GM23338 (cell line): ENCODE measurements around the gene PLCD3. TPM values are rescaled to one million over a fixed set of nuclear protein-coding genes. Genes with fewer than 3 reads are reported as not detected.

ENCODE experiments used
- ATAC-seq: fragments of 200-7000 bp; cut with Tn5 transposase; 3 replicates; pipeline ENCODE4 v1.9.1; 2020
- DNase-seq: peaks from one replicate; pipeline ENCODE4 v3.0.0-alpha.2; 2015; ENCODE audit warnings: low spot score
- H2AFZ ChIP-seq: fragments of 200-600 bp; sonication (generic); 2 replicates; pipeline ENCODE4 v1.8.0; 2016; ENCODE audit warnings: antibody characterized with exemption, mild to moderate bottlenecking, moderate library complexity
- H3F3A ChIP-seq: fragments of 200-600 bp; sonication (generic); replicated peaks from 2 replicates; pipeline ENCODE4 v1.8.0; 2017; ENCODE audit warnings: antibody characterized with exemption, mixed run types, low read depth
- H3K27ac ChIP-seq: fragments of 200-600 bp; sonication (generic); 2 replicates; pipeline ENCODE4 v1.6.1; 2016; ENCODE audit warnings: low read depth
- H3K27me3 ChIP-seq: fragments of 200-600 bp; sonication (generic); 2 replicates; pipeline ENCODE4 v1.8.0; 2016; ENCODE audit warnings: mild to moderate bottlenecking, mixed run types, moderate library complexity; ENCODE audit not compliant: insufficient read depth
- H3K36me3 ChIP-seq: fragments of 200-600 bp; sonication (generic); 2 replicates; pipeline ENCODE4 v1.8.0; 2016; ENCODE audit warnings: mild to moderate bottlenecking; ENCODE audit not compliant: insufficient read depth
- H3K4me1 ChIP-seq: fragments of 200-600 bp; sonication (generic); 2 replicates; pipeline ENCODE4 v1.8.0; 2016; ENCODE audit warnings: mild to moderate bottlenecking, moderate library complexity; ENCODE audit not compliant: insufficient read depth
- H3K4me2 ChIP-seq: fragments of 200-600 bp; sonication (generic); 2 replicates; pipeline ENCODE4 v1.7.1; 2017; ENCODE audit warnings: mixed run types
- H3K4me3 ChIP-seq: fragments of 200-600 bp; sonication (generic); 2 replicates; pipeline ENCODE4 v1.6.1; 2016; ENCODE audit warnings: mixed run types
- H3K79me2 ChIP-seq: fragments of 200-600 bp; sonication (generic); replicated peaks from 2 replicates; pipeline ENCODE4 v1.8.0; 2017; ENCODE audit warnings: mild to moderate bottlenecking; ENCODE audit not compliant: insufficient read depth
- H3K9me2 ChIP-seq: fragments of 200-600 bp; sonication (generic); 2 replicates; pipeline ENCODE4 v1.8.0; 2017; ENCODE audit not compliant: insufficient read depth
- H4K20me1 ChIP-seq: fragments of 200-600 bp; sonication (generic); replicated peaks from 2 replicates; pipeline ENCODE4 v1.8.0; 2017; ENCODE audit warnings: mild to moderate bottlenecking; ENCODE audit not compliant: insufficient read depth
- H3K27ac Mint-ChIP-seq: 2 replicates; pipeline ENCODE4 v1.8.0; 2020; ENCODE audit warnings: inconsistent platforms, mild to moderate bottlenecking, moderate library complexity, mixed read lengths
- H3K27me3 Mint-ChIP-seq: 3 replicates; pipeline ENCODE4 v1.8.0; 2022; ENCODE audit warnings: low read depth, mild to moderate bottlenecking, moderate library complexity, mixed read lengths, inconsistent platforms; ENCODE audit not compliant: insufficient read depth, poor library complexity
- H3K36me3 Mint-ChIP-seq: 3 replicates; pipeline ENCODE4 v1.8.0; 2021; ENCODE audit warnings: low read depth, mild to moderate bottlenecking, inconsistent platforms, moderate library complexity, mixed read lengths
- H3K4me1 Mint-ChIP-seq: 3 replicates; pipeline ENCODE4 v1.8.0; 2020; ENCODE audit warnings: mild to moderate bottlenecking, inconsistent platforms, mixed read lengths
- H3K4me3 Mint-ChIP-seq: 3 replicates; pipeline ENCODE4 v1.8.0; 2021; ENCODE audit warnings: moderate library complexity, mild to moderate bottlenecking, inconsistent platforms, mixed read lengths
- H3K9me3 Mint-ChIP-seq: 3 replicates; pipeline ENCODE4 v1.8.0; 2020; ENCODE audit warnings: moderate library complexity, mild to moderate bottlenecking, inconsistent platforms, mixed read lengths
- CREB1 ChIP-seq: fragments of 250-450 bp; sonication (Bioruptor Pico); IDR thresholded peaks from 2 replicates; pipeline ENCODE4 v1.5.0; 2020; ENCODE audit warnings: low read depth, mild to moderate bottlenecking, moderate library complexity
- CTCF ChIP-seq, 2 experiments: fragments of 200-600 bp in 1 of 2; sonication (generic) in 1 of 2; conservative IDR thresholded peaks; 2 replicates each; pipeline versions ENCODE4 v1.5.1 to v1.6.1; 2016 to 2017; ENCODE audit warnings: antibody characterized with exemption in 2 of 2, low read depth in 2 of 2, mild to moderate bottlenecking in 2 of 2, moderate library complexity in 1 of 2
- EZH2 ChIP-seq: fragments of 200-600 bp; sonication (generic); IDR thresholded peaks from one replicate; pipeline ENCODE4 v1.8.0; 2017; ENCODE audit warnings: antibody characterized with exemption, mild to moderate bottlenecking, low read depth; ENCODE audit not compliant: unreplicated experiment
- EZH2phosphoT487 ChIP-seq: fragments of 200-600 bp; sonication (generic); IDR thresholded peaks from one replicate; pipeline ENCODE4 v1.8.1; 2018; ENCODE audit warnings: antibody characterized with exemption; ENCODE audit not compliant: unreplicated experiment
- JUNB ChIP-seq: IDR thresholded peaks from one replicate; pipeline ENCODE4 v1.6.1; 2016; ENCODE audit warnings: antibody characterized with exemption; ENCODE audit not compliant: unreplicated experiment
- NANOG ChIP-seq: IDR thresholded peaks from 2 replicates; pipeline ENCODE4 v1.6.1; 2016; ENCODE audit warnings: antibody characterized with exemption, borderline replicate concordance
- ZNF462 ChIP-seq: fragments of 250-450 bp; sonication (Bioruptor Pico); IDR thresholded peaks from 2 replicates; pipeline ENCODE4 v1.5.0; 2020; ENCODE audit warnings: mild to moderate bottlenecking, moderate library complexity
- polyA plus RNA-seq: library from polyadenylated mRNA; unstranded; fragments of >200 nt; fragmentation: Nextera tagmentation; extraction: Ambion mirVana; gene quantifications from 2 replicates; pipeline ENCODE4 v1.2.1, GENCODE V29; 2016
- total RNA-seq: library from RNA; depleted of rRNA; stranded (reverse); fragments of >200 nt; shearing (Covaris generic); gene quantifications from 2 replicates; pipeline ENCODE4 v1.2.3, GENCODE V29; 2014

PLCD3 gene
- total and polyA plus RNA-seq, 2 experiments from 2014 or later = 3.0 to 32.1 TPM

- ATAC-seq (peak; percentile 9), DNase-seq (peak; percentile 86)
- H3K27me3 ChIP-seq = no peaks in the 10 kb centered on the region
- H3K27me3 Mint-ChIP-seq = peaks cover 28% of the 10 kb centered on the region
- H3K9me3 Mint-ChIP-seq = no peaks in the 10 kb centered on the region
- H3K4me3 Mint-ChIP-seq = peak overlapping the region; percentile 70
- H3K27ac Mint-ChIP-seq = no peak overlapping the region
- H3F3A ChIP-seq = peaks cover 6% of the 10 kb centered on the region; the same call in 1 of the 2 replicates
- TF ChIP-seq CTCF (conservative IDR thresholded peaks at IDR 0.05; ENCODE audit: low read depth in 2 of 2) (peak; percentile 79 to 89), JUNB (no peak)
- peak overlapping the region; percentile 95 for H2AFZ ChIP-seq
- no peaks in the 10 kb centered on the region; the same call in 1 of the 2 replicates for H4K20me1 ChIP-seq
- H3K36me3 ChIP-seq = no peaks in the 10 kb centered on the region
- H3K4me3 ChIP-seq = peak overlapping the region; percentile 90
- no peaks in the 10 kb centered on the region for H3K9me2 ChIP-seq
- no peaks in the 10 kb centered on the region for H3K79me2 ChIP-seq
- H3K4me2 ChIP-seq = peak overlapping the region; percentile 90
- H3K4me1 Mint-ChIP-seq = peaks cover 17% of the 10 kb centered on the region
- H3K27ac ChIP-seq = no peak overlapping the region
- peaks cover 3% of the 10 kb centered on the region; the same call in 1 of the 3 replicates for H3K36me3 Mint-ChIP-seq
- peaks cover 3% of the 10 kb centered on the region; the same call in 1 of the 2 replicates for H3K4me1 ChIP-seq
Observed at GRCh38 chr17:45131616-45132319, 547 bp downstream of the PLCD3 start.

DNA sequence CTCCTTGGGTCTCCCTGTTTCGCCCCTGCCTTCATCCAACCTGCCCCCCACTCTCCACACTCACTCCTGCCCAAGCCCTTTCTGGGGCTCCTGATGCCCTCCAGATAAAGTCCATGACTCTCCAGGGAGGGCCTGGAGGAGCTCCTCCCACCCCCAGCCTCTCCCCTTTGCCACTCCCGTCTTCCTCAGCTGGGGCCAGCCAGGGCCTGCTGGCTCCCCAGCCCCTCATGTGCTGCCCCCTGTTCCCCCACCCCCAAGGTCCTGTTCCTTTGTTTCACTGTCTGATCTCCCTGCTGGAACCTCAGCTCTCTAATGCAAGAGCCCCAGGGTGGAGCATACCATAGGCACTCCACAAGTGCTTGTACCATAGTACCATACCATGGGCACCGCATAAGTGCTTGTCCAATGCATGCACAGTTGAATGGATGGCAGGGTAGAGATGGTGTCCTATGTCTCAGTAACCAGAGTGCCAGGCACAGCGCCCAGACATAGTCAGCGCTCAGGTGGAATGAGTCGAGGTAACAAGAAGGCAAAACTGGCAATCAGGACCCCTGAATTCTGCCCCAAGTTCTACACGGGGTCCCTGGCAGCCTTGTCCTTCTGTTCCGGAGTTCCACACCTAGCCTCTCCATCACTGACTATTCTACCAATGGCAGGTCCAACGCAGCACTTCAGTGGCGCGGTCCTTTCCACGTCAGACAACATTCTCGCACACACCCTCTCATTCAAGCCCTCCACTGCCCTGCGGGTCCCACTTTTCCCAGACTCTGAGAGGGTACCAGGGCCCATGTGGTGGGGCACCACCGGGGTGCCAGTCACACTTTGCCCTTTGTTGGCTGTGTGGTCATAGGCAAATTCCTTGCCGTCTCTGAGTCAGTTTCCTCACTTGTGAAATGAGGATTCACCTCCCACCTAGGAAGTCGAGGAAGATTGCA, 1.4 kb downstream of the PLCD3 start:
- Histone ChIP-seq H3K36me3 (no peaks in the 10 kb centered on the region), H3K79me2 (no peaks in the 10 kb centered on the region), H3K27me3 (no peaks in the 10 kb centered on the region), H3K4me2 (peak overlapping the region; percentile 90; the same call in 1 of the 2 replicates), H3K9me2 (no peaks in the 10 kb centered on the region), H4K20me1 (no peaks in the 10 kb centered on the region; the same call in 1 of the 2 replicates), H3K4me3 (peak overlapping the region; percentile 90; the same call in 1 of the 2 replicates), H3K4me1 (peaks cover 2% of the 10 kb centered on the region; the same call in 1 of the 2 replicates), H3F3A (peaks cover 8% of the 10 kb centered on the region; the same call in 1 of the 2 replicates), H3K27ac (no peak overlapping the region), H2AFZ (no peak overlapping the region)
- ATAC-seq (no peak), DNase-seq (no peak)
- H3K27ac Mint-ChIP-seq = no peak overlapping the region
- peaks cover 13% of the 10 kb centered on the region for H3K4me1 Mint-ChIP-seq
- peaks cover 3% of the 10 kb centered on the region; the same call in 1 of the 3 replicates for H3K36me3 Mint-ChIP-seq
- no peaks in the 10 kb centered on the region for H3K9me3 Mint-ChIP-seq
- peak overlapping the region; percentile 70 for H3K4me3 Mint-ChIP-seq
- peaks cover 28% of the 10 kb centered on the region for H3K27me3 Mint-ChIP-seq
- TF ChIP-seq NANOG (no peak), CREB1 (CRISPR knock-in tag) (no peak), ZNF462 (no peak), JUNB (no peak), EZH2phosphoT487 (no peak), EZH2 (no peak)
